H9 (cell line): Measurements from ENCODE around the gene GUK1. TPM values are rescaled to one million over a fixed set of nuclear protein-coding genes. Genes with fewer than 3 reads are reported as not detected.

Source experiments
- DNase-seq: peaks from one replicate; pipeline ENCODE4 v3.0.0-alpha.2; 2017
- H2AFZ ChIP-seq: one replicate; pipeline ENCODE4 v1.6.1; 2013; ENCODE audit warnings: mild to moderate bottlenecking, low read length, control low read depth, moderate library complexity
- H2AK5ac ChIP-seq: 2 replicates; pipeline ENCODE4 v1.6.1; 2013; ENCODE audit warnings: low read length, control low read depth, mixed read lengths; ENCODE audit not compliant: insufficient read length
- H2BK120ac ChIP-seq: one replicate; pipeline ENCODE4 v1.6.1; 2013; ENCODE audit warnings: low read depth, mild to moderate bottlenecking, low read length, control low read depth, inconsistent platforms; ENCODE audit not compliant: poor library complexity, severe bottlenecking
- H2BK12ac ChIP-seq: 2 replicates; pipeline ENCODE4 v1.6.1; 2013; ENCODE audit warnings: low read length, control low read depth, mixed read lengths, low read depth; ENCODE audit not compliant: insufficient read length
- H2BK15ac ChIP-seq: 2 replicates; pipeline ENCODE4 v1.6.1; 2013; ENCODE audit warnings: low read depth, low read length, control low read depth
- H2BK20ac ChIP-seq: one replicate; pipeline ENCODE4 v1.6.1; 2013; ENCODE audit warnings: low read depth, mild to moderate bottlenecking, low read length, control low read depth, inconsistent platforms; ENCODE audit not compliant: poor library complexity, severe bottlenecking
- H2BK5ac ChIP-seq: 2 replicates; pipeline ENCODE4 v1.6.1; 2013; ENCODE audit warnings: low read length, control low read depth, mixed read lengths; ENCODE audit not compliant: insufficient read length
- H3K14ac ChIP-seq: 2 replicates; pipeline ENCODE4 v1.6.1; 2013; ENCODE audit warnings: low read length, control low read depth; ENCODE audit not compliant: insufficient read depth
- H3K18ac ChIP-seq: 2 replicates; pipeline ENCODE4 v1.6.1; 2013; ENCODE audit warnings: low read depth, mild to moderate bottlenecking, mixed read lengths, low read length, control low read depth; ENCODE audit not compliant: insufficient read length
- H3K23ac ChIP-seq: 2 replicates; pipeline ENCODE4 v1.6.1; 2013; ENCODE audit warnings: low read length, control low read depth, mixed read lengths, low read depth; ENCODE audit not compliant: insufficient read length
- H3K23me2 ChIP-seq: 2 replicates; pipeline ENCODE4 v1.6.1; 2013; ENCODE audit warnings: low read depth, mild to moderate bottlenecking, mixed read lengths, low read length, control low read depth; ENCODE audit not compliant: insufficient read length, poor library complexity, severe bottlenecking
- H3K27ac ChIP-seq: 2 replicates; pipeline ENCODE4 v1.5.1; 2013; ENCODE audit warnings: low read length, control low read depth, mixed read lengths, low read depth; ENCODE audit not compliant: insufficient read length
- H3K27me3 ChIP-seq: 2 replicates; pipeline ENCODE4 v1.6.1; 2013; ENCODE audit warnings: low read length, control low read depth, inconsistent platforms; ENCODE audit not compliant: insufficient read depth
- H3K4ac ChIP-seq: 2 replicates; pipeline ENCODE4 v1.6.1; 2013; ENCODE audit warnings: low read depth, mild to moderate bottlenecking, control low read depth, inconsistent platforms, low read length, moderate library complexity
- H3K4me1 ChIP-seq: 2 replicates; pipeline ENCODE4 v1.6.1; 2013; ENCODE audit warnings: low read length, control low read depth, inconsistent platforms; ENCODE audit not compliant: insufficient read depth
- H3K4me2 ChIP-seq: 2 replicates; pipeline ENCODE4 v1.6.1; 2013; ENCODE audit warnings: low read length, control low read depth, mixed read lengths; ENCODE audit not compliant: insufficient read length, insufficient read depth
- H3K56ac ChIP-seq: 2 replicates; pipeline ENCODE4 v1.6.1; 2013; ENCODE audit warnings: low read depth, mild to moderate bottlenecking, mixed read lengths, low read length, control low read depth; ENCODE audit not compliant: insufficient read length
- H3K79me1 ChIP-seq: 2 replicates; pipeline ENCODE4 v1.6.1; 2013; ENCODE audit warnings: low read depth, mild to moderate bottlenecking, moderate library complexity, low read length, control low read depth, inconsistent platforms; ENCODE audit not compliant: insufficient read depth, poor library complexity, severe bottlenecking
- H3K79me2 ChIP-seq: 2 replicates; pipeline ENCODE4 v1.6.1; 2013; ENCODE audit warnings: low read length, control low read depth, inconsistent platforms; ENCODE audit not compliant: insufficient read depth
- H3K9ac ChIP-seq: 2 replicates; pipeline ENCODE4 v1.6.1; 2013; ENCODE audit warnings: low read length, control low read depth, mixed read lengths; ENCODE audit not compliant: insufficient read length; ENCODE audit errors: extremely low read depth
- H3K9me3 ChIP-seq: one replicate; pipeline ENCODE4 v1.6.1; 2013; ENCODE audit warnings: low read depth, low read length, inconsistent platforms; ENCODE audit not compliant: control insufficient read depth
- H3T11ph ChIP-seq: one replicate; pipeline ENCODE4 v1.6.1; 2013; ENCODE audit warnings: mild to moderate bottlenecking, low read length, control low read depth, inconsistent platforms
- H4K20me1 ChIP-seq: one replicate; pipeline ENCODE4 v1.6.1; 2013; ENCODE audit not compliant: control insufficient read depth, insufficient read length, insufficient read depth
- H4K5ac ChIP-seq: 2 replicates; pipeline ENCODE4 v1.6.1; 2013; ENCODE audit warnings: low read depth, mild to moderate bottlenecking, mixed read lengths, low read length, control low read depth; ENCODE audit not compliant: insufficient read length
- H4K8ac ChIP-seq: replicated peaks from 2 replicates; pipeline ENCODE4 v1.6.1; 2013; ENCODE audit warnings: low read length, control low read depth, mixed read lengths, low read depth; ENCODE audit not compliant: insufficient read length
- H4K91ac ChIP-seq: 2 replicates; pipeline ENCODE4 v1.6.1; 2013; ENCODE audit warnings: low read depth, mild to moderate bottlenecking, moderate library complexity, mixed read lengths, low read length, control low read depth; ENCODE audit not compliant: insufficient read length
- H3K27ac Mint-ChIP-seq, 3 experiments: 2 replicates in 2 of 3; 3 replicates in 1 of 3; pipeline ENCODE4 v1.8.0; 2020 to 2021; ENCODE audit warnings: mixed read lengths in 3 of 3, mild to moderate bottlenecking in 1 of 3, moderate library complexity in 1 of 3
- H3K27me3 Mint-ChIP-seq: 2 replicates; pipeline ENCODE4 v1.8.0; 2021; ENCODE audit warnings: low read depth, mild to moderate bottlenecking, moderate library complexity, mixed read lengths
- H3K36me3 Mint-ChIP-seq, 3 experiments: 2 replicates in 2 of 3; 3 replicates in 1 of 3; pipeline ENCODE4 v1.8.0; 2020 to 2021; ENCODE audit warnings: low read depth in 3 of 3, mixed read lengths in 3 of 3; ENCODE audit not compliant: insufficient read depth in 1 of 3
- H3K4me1 Mint-ChIP-seq, 2 experiments: 2 replicates each; pipeline ENCODE4 v1.8.0; 2020; ENCODE audit warnings: mixed read lengths in 2 of 2
- H3K4me3 Mint-ChIP-seq, 2 experiments: 2 replicates in 1 of 2; 3 replicates in 1 of 2; pipeline ENCODE4 v1.8.0; 2020 to 2021; ENCODE audit warnings: mild to moderate bottlenecking in 2 of 2, mixed read lengths in 2 of 2, moderate library complexity in 1 of 2
- H3K9me3 Mint-ChIP-seq, 2 experiments: 2 replicates in 1 of 2; 3 replicates in 1 of 2; pipeline ENCODE4 v1.8.0; 2020; ENCODE audit warnings: mild to moderate bottlenecking in 2 of 2, mixed read lengths in 2 of 2, moderate library complexity in 1 of 2
- WGBS: extraction: QIAGEN DNeasy Blood & Tissue Kit; methylation state at CpG from one replicate; pipeline ENCODE4 v1.1.7; 2013; ENCODE audit warnings: missing lambda C conversion rate, low lambda C conversion rate, mixed read lengths; ENCODE audit not compliant: insufficient read length; ENCODE audit errors: extremely low coverage; 5-methylcytosine and 5-hydroxymethylcytosine counted together
- total RNA-seq: library from RNA; stranded (reverse); gene quantifications from 2 replicates; pipeline ENCODE4 v1.2.1, GENCODE V29; 2021
- TF ChIP-seq, protein P1 (sequence below): fragments of 200-600 bp; sonication (generic); conservative IDR thresholded peaks from 3 replicates; pipeline ENCODE4 v1.8.0; 2021; ENCODE audit warnings: antibody characterized with exemption, mild to moderate bottlenecking

The GUK1 gene
- total RNA-seq, 1 experiment from 2014 or later = 88.2 TPM

GRCh38 chr1:228093050-228093906 is 46.8 kb upstream of the GUK1 start:
- Histone ChIP-seq H3K14ac (no peak overlapping the region), H3K23me2 (no peaks in the 10 kb centered on the region), H3K79me2 (peaks cover 74% of the 10 kb centered on the region), H2BK5ac (no peak overlapping the region), H2AFZ (no peak overlapping the region), H4K8ac (no peak overlapping the region), H3K9me3 (no peaks in the 10 kb centered on the region), H3K27me3 (no peaks in the 10 kb centered on the region), H3K18ac (no peak overlapping the region), H4K5ac (no peak overlapping the region), H3K79me1 (peaks cover 14% of the 10 kb centered on the region), H3K56ac (no peak overlapping the region), H3T11ph (no peak overlapping the region), H2AK5ac (no peak overlapping the region), H3K27ac (no peak overlapping the region), H4K20me1 (peaks cover 2% of the 10 kb centered on the region), H3K4ac (no peak overlapping the region), H2BK120ac (no peak overlapping the region), H2BK15ac (no peak overlapping the region), H3K4me2 (no peak overlapping the region), H2BK20ac (no peak overlapping the region), H2BK12ac (no peak overlapping the region), H3K9ac (no peak overlapping the region), H3K23ac (no peak overlapping the region), H3K4me1 (no peaks in the 10 kb centered on the region), H4K91ac (no peak overlapping the region)
- Mint-ChIP-seq H3K27me3 (no peaks in the 10 kb centered on the region), H3K4me3 (no peak overlapping the region), H3K9me3 (peaks cover 8 to 11% of the 10 kb centered on the region in 2 experiments), H3K27ac (no peak overlapping the region), H3K36me3 (peaks cover 44 to 52% (median 45%) of the 10 kb centered on the region in 3 experiments), H3K4me1 (peaks cover 12 to 23% of the 10 kb centered on the region in 2 experiments; a peak in 3 of 4 replicates)
- TF ChIP-seq, protein P1, sequence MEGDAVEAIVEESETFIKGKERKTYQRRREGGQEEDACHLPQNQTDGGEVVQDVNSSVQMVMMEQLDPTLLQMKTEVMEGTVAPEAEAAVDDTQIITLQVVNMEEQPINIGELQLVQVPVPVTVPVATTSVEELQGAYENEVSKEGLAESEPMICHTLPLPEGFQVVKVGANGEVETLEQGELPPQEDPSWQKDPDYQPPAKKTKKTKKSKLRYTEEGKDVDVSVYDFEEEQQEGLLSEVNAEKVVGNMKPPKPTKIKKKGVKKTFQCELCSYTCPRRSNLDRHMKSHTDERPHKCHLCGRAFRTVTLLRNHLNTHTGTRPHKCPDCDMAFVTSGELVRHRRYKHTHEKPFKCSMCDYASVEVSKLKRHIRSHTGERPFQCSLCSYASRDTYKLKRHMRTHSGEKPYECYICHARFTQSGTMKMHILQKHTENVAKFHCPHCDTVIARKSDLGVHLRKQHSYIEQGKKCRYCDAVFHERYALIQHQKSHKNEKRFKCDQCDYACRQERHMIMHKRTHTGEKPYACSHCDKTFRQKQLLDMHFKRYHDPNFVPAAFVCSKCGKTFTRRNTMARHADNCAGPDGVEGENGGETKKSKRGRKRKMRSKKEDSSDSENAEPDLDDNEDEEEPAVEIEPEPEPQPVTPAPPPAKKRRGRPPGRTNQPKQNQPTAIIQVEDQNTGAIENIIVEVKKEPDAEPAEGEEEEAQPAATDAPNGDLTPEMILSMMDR = no peak
- WGBS = no CpG with 5 or more reads among the region's 20 CpGs
- DNase-seq = peak; percentile 12
